GM23248 (cell line): Measurements from ENCODE around the gene METTL18.

Experiments
- EZH2 ChIP-seq: fragments of 200-600 bp; sonication (generic); IDR thresholded peaks from 2 replicates; pipeline ENCODE4 v1.6.1; 2018; ENCODE audit warnings: antibody characterized with exemption, mild to moderate bottlenecking; ENCODE audit not compliant: insufficient read depth, poor library complexity, severe bottlenecking
- EZH2phosphoT487 ChIP-seq: fragments of 200-600 bp; sonication (generic); IDR thresholded peaks from 2 replicates; pipeline ENCODE4 v1.6.1; 2018; ENCODE audit warnings: antibody characterized with exemption, moderate library complexity, mild to moderate bottlenecking, low read depth; ENCODE audit not compliant: insufficient read depth

DNA sequence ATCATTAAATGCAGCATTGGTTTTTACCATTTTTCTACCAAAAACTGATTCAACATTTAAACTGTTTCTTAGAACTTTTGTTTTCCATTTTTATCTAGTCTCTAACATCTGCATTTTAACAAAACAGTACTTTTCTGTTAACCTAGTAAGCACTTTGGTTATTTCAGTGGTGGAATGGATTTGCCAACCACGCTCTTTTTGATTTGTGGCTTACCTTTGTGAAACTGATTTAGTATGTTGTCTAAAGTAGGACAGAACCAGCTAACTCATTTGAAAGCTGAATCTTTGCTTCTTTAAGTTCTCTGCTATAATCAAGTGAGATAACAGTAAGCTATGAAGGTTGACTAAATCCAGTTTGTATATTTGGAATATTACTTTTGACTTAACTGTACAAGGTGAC, 41.5 kb upstream of the METTL18 start:
- TF ChIP-seq EZH2: no peak
- TF ChIP-seq EZH2phosphoT487: no peak
